TTC549 (cell line): Measurements from ENCODE around the gene NEIL3.
A peak's percentile ranks its signal among the peaks of the same experiment; 100 is the strongest.
"Not testable (repeated sequence)": the region's sequence is repeated elsewhere in the genome, so short reads cannot be mapped to it uniquely, and the experiment has no call there.

ENCODE experiments used
- FAIRE-seq: peaks from 2 replicates; lab custom pipeline; 2012; peaks lifted over from hg19 to GRCh38; lab: Jason Lieb, UNC

NEIL3 gene

GRCh38 chr4:177302371-177303100 lies 7.1 kb upstream of the NEIL3 start:
- no peak for FAIRE-seq

- FAIRE-seq = no peak
Observed at GRCh38 chr4:177304094-177304493, 5.6 kb upstream of the NEIL3 start.

GRCh38 chr4:177304864-177305263 lies 4.8 kb upstream of the NEIL3 start:
- not testable (repeated sequence) for FAIRE-seq

- no peak for FAIRE-seq
Observed at GRCh38 chr4:177308125-177308524, 1.5 kb upstream of the NEIL3 start.

GRCh38 chr4:177308847-177309521 lies 690 bp upstream of the NEIL3 start:
- no peak for FAIRE-seq

GRCh38 chr4:177311589-177311988 lies 1.9 kb downstream of the NEIL3 start:
- FAIRE-seq = no peak

GRCh38 chr4:177313263-177313662 lies 3.6 kb downstream of the NEIL3 start:
- no peak for FAIRE-seq

GRCh38 chr4:177315767-177316464 lies 6.2 kb downstream of the NEIL3 start:
- FAIRE-seq = no peak

- no peak for FAIRE-seq
Observed at GRCh38 chr4:177320721-177321120, 11.0 kb downstream of the NEIL3 start.

GRCh38 chr4:177321647-177322046 lies 12.0 kb downstream of the NEIL3 start:
- no peak for FAIRE-seq

- FAIRE-seq = no peak
Observed at GRCh38 chr4:177322266-177322665, 12.6 kb downstream of the NEIL3 start.

GRCh38 chr4:177322881-177323280 lies 13.2 kb downstream of the NEIL3 start:
- FAIRE-seq = no peak

- no peak for FAIRE-seq
Observed at GRCh38 chr4:177323416-177323815, 13.7 kb downstream of the NEIL3 start.

- FAIRE-seq = no peak
Observed at GRCh38 chr4:177332119-177332518, 22.4 kb downstream of the NEIL3 start.

GRCh38 chr4:177339477-177340374 lies 30.1 kb downstream of the NEIL3 start:
- FAIRE-seq = peak; percentile 17

- no peak for FAIRE-seq
Observed at GRCh38 chr4:177348348-177348747, 38.7 kb downstream of the NEIL3 start.

GRCh38 chr4:177349191-177349590 lies 39.5 kb downstream of the NEIL3 start:
- no peak for FAIRE-seq

GRCh38 chr4:177351622-177352244 lies 42.1 kb downstream of the NEIL3 start:
- FAIRE-seq = no peak

GRCh38 chr4:177356206-177356605 lies 46.5 kb downstream of the NEIL3 start:
- no peak for FAIRE-seq

- no peak for FAIRE-seq
Observed at GRCh38 chr4:177356921-177357320, 47.2 kb downstream of the NEIL3 start.

GRCh38 chr4:177367336-177367735 lies 57.7 kb downstream of the NEIL3 start:
- no peak for FAIRE-seq

- FAIRE-seq = no peak
Observed at GRCh38 chr4:177369372-177369771, 59.7 kb downstream of the NEIL3 start.
